GM12878 (cell line): ENCODE results near the gene TESMIN. TPM values are rescaled to one million over a fixed set of nuclear protein-coding genes. Genes with fewer than 3 reads are reported as not detected.

Source experiments
- ATAC-seq: fragments of 200-7000 bp; cut with Tn5 transposase; 3 replicates; pipeline ENCODE4 v1.9.1; 2020; ENCODE audit warnings: mild to moderate bottlenecking, moderate library complexity
- BruUV-seq: library from RNA; stranded (reverse); fragments of 400-500 nt; replicated peaks from 2 replicates; lab custom pipeline; 2021; lab: Mats Ljungman, UMichigan
- CTCF ChIA-PET: fragments of 300-600 bp; sonication (Branson Sonifier 250); formaldehyde crosslinking; extraction: SDS; loops from one replicate; lab custom pipeline; 2021; ENCODE audit warnings: inconsistent platforms; lab: Yijun Ruan, JAX
- POLR2A ChIA-PET: fragments of 350-600 bp; formaldehyde crosslinking; extraction: SDS; loops from one replicate; lab custom pipeline; 2021; ENCODE audit warnings: inconsistent platforms; lab: Charles Lee
- RAD21 ChIA-PET: fragments of 300-600 bp; sonication (Branson Sonifier 250); formaldehyde crosslinking; loops from one replicate; lab custom pipeline; 2023; ENCODE audit warnings: antibody characterized with exemption; ENCODE audit not compliant: unreplicated experiment; lab: Charles Lee
- SMC1A ChIA-PET: fragments of 300-600 bp; sonication (Branson Sonifier 250); formaldehyde crosslinking; loops from one replicate; lab custom pipeline; 2023; ENCODE audit not compliant: unreplicated experiment, uncharacterized antibody; lab: Charles Lee
- DNase-seq: peaks from one replicate; pipeline ENCODE4 v3.0.0-alpha.2; 2011; ENCODE audit warnings: low read depth, low spot score
- FAIRE-seq: peaks from 3 replicates; lab custom pipeline; 2011; peaks lifted over from hg19 to GRCh38; lab: Jason Lieb, UNC
- H2AFZ ChIP-seq: 2 replicates; pipeline ENCODE4 v1.6.0; 2011; ENCODE audit warnings: low read depth, low read length, control low read depth; ENCODE audit not compliant: control insufficient read depth
- H3K27ac ChIP-seq: 2 replicates; pipeline ENCODE4 v1.5.1; 2011; ENCODE audit warnings: control low read depth; ENCODE audit not compliant: control insufficient read depth, insufficient read depth
- H3K27me3 ChIP-seq, 2 experiments: replicated peaks in 1 of 2; 2 replicates each; pipeline versions ENCODE4 v1.6.0 to v1.6.1; 2011; ENCODE audit warnings: low read length in 1 of 2; ENCODE audit not compliant: control insufficient read depth in 2 of 2, insufficient read depth in 2 of 2
- H3K36me3 ChIP-seq, 2 experiments: 2 replicates each; pipeline ENCODE4 v1.5.1; 2011; ENCODE audit warnings: low read length in 1 of 2; ENCODE audit not compliant: control insufficient read depth in 2 of 2, insufficient read depth in 2 of 2
- H3K4me1 ChIP-seq: 2 replicates; pipeline ENCODE4 v1.6.1; 2011; ENCODE audit warnings: mild to moderate bottlenecking, low read length, moderate library complexity, mixed read lengths; ENCODE audit not compliant: control insufficient read depth, insufficient read depth
- H3K4me2 ChIP-seq: 2 replicates; pipeline ENCODE4 v1.6.0; 2011; ENCODE audit warnings: control low read depth; ENCODE audit not compliant: control insufficient read depth, insufficient read depth
- H3K4me3 ChIP-seq: fragments of 200-600 bp; sonication (generic); 2 replicates; pipeline ENCODE4 v1.5.1; 2016
- H3K79me2 ChIP-seq: 2 replicates; pipeline ENCODE4 v1.6.0; 2011; ENCODE audit warnings: low read length; ENCODE audit not compliant: control insufficient read depth, insufficient read depth
- H3K9ac ChIP-seq: 2 replicates; pipeline ENCODE4 v1.8.0; 2011; ENCODE audit warnings: low read length, control low read depth, mixed read lengths; ENCODE audit not compliant: control insufficient read depth, insufficient read depth
- H3K9me3 ChIP-seq: replicated peaks from 3 replicates; pipeline ENCODE4 v1.5.1; 2011; ENCODE audit warnings: mild to moderate bottlenecking, low read length; ENCODE audit not compliant: control insufficient read depth, insufficient read depth
- H4K20me1 ChIP-seq: 2 replicates; pipeline ENCODE4 v1.6.0; 2011; ENCODE audit not compliant: control insufficient read depth, insufficient read depth
- CTCF ChIP-seq, 3 experiments: IDR thresholded peaks in 2 of 3; conservative IDR thresholded peaks in 1 of 3; 2 replicates each; pipeline ENCODE4 v1.5.1; 2011; ENCODE audit warnings: low read depth in 3 of 3, low read length in 3 of 3, mild to moderate bottlenecking in 3 of 3, control low read depth in 2 of 3, moderate library complexity in 2 of 3, inconsistent platforms in 1 of 3, mixed read lengths in 1 of 3; ENCODE audit not compliant: control insufficient read depth in 2 of 3, insufficient read depth in 1 of 3; ENCODE audit errors: extremely low read depth in 1 of 3
- RAD21 ChIP-seq: IDR thresholded peaks from 2 replicates; pipeline ENCODE4 v1.6.1; 2011; ENCODE audit warnings: mild to moderate bottlenecking, low read depth, low read length, moderate library complexity; ENCODE audit not compliant: insufficient read depth
- REST ChIP-seq: IDR thresholded peaks from 2 replicates; pipeline ENCODE4 v1.6.1; 2012; ENCODE audit warnings: mild to moderate bottlenecking, low read depth, low read length
- WGBS: methylation state at CpG from one replicate; pipeline ENCODE4 v1.1.6; 2016; ENCODE audit warnings: low lambda C conversion rate; ENCODE audit not compliant: insufficient replicate concordance, insufficient coverage; ENCODE audit errors: missing lambda C conversion rate; 5-methylcytosine and 5-hydroxymethylcytosine counted together
- in situ Hi-C: fragments of 300-500 bp; cut with MboI; formaldehyde crosslinking; loops from 9 replicates; pipeline ENCODE4 v1.14.3; 2018; ENCODE audit warnings: mixed read lengths
- intact Hi-C: fragments of 100-400 bp; cut with micrococcal nuclease; formaldehyde crosslinking; loops from one replicate; pipeline ENCODE4 v1.14.2; 2022; ENCODE audit not compliant: unreplicated experiment
- polyA plus RNA-seq, 11 experiments: library from polyadenylated mRNA; depleted of rRNA in 4 of 11; unstranded in 6 of 11; stranded (reverse) in 5 of 11; fragments of >200 nt; fragmentation: Nextera tagmentation in 4 of 11; fragmentation: Illumina TruSeq in 1 of 11; extraction: Ambion mirVana in 4 of 11; extraction: Trizol in 1 of 11; gene quantifications; 1 replicate in 1 of 11; 2 replicates in 10 of 11; pipeline versions ENCODE4 v1.2.1 to v1.2.3, GENCODE V29; 2011 to 2016; ENCODE audit warnings: inconsistent platforms in 2 of 11, missing spikeins in 2 of 11, low read depth in 1 of 11
- total RNA-seq, 4 experiments: library from RNA; depleted of rRNA in 3 of 4; stranded (reverse); fragments of >200 nt in 3 of 4; fragmentation: Illumina TruSeq in 1 of 4; extraction: Trizol in 1 of 4; gene quantifications; 2 replicates each; pipeline versions ENCODE4 v1.2.1 to v1.2.3, GENCODE V29; 2013 to 2021

The TESMIN gene
- total and polyA plus RNA-seq, 10 of the 15 experiments (the other 5 are each of a cell fraction or from before 2014, with no cell fraction given), result 0.31 to 3.4 (median 1.2) TPM; not detected in 1

GRCh38 chr11:68763926-68764657 lies 12.8 kb upstream of the TESMIN start:
- SMC1A ChIA-PET, result no interaction called here
- H3K4me2 ChIP-seq, result no peak overlapping the region
- no peak; the same call in 2 of the 3 replicates for ATAC-seq
- no peak for FAIRE-seq
- POLR2A ChIA-PET, result no interaction called here
- no peak for DNase-seq
- peaks cover 5% of the 10 kb centered on the region; the same call in 1 of the 2 replicates for H3K4me1 ChIP-seq
- no peak overlapping the region for H3K9ac ChIP-seq
- H3K27ac ChIP-seq, result no peak overlapping the region
- in situ Hi-C loops (no loop called here), intact Hi-C loops (no loop called here)
- peaks cover 0 to 3% of the 10 kb centered on the region in 2 experiments; a peak in 2 of 4 replicates for H3K36me3 ChIP-seq
- 97% methylated on average over 13 of the region's 14 CpGs for WGBS
- no peaks in the 10 kb centered on the region for H4K20me1 ChIP-seq
- RAD21 ChIA-PET, result no interaction called here
- CTCF ChIA-PET, result interaction anchor here (0.5 kb wide), 1 partner anchor 9 kb away, joined by 4 read pairs; no protein-coding TSS in a partner anchor
- no peaks in the 10 kb centered on the region for H3K9me3 ChIP-seq
- no peaks in the 10 kb centered on the region for H3K27me3 ChIP-seq
- H2AFZ ChIP-seq, result no peak overlapping the region
- BruUV-seq, result no TSS peak
- no peaks in the 10 kb centered on the region for H3K79me2 ChIP-seq
- TF ChIP-seq CTCF (IDR thresholded peaks at IDR 0.05 in 2 of 3, conservative IDR thresholded peaks at IDR 0.05 in 1 of 3; ENCODE audit: control insufficient read depth in 2 of 3, extremely low read depth in 1 of 3, insufficient read depth in 1 of 3, low read depth in 3 of 3, low read length in 3 of 3), result peak in 2 of 3 experiments; percentile 13 to 16; a peak in 1 of 6 replicates
- TF ChIP-seq REST, result no peak
- 0 out of 2 replicates have a peak, but pooled peaks have one; percentile 29 for TF ChIP-seq RAD21
- no peak overlapping the region for H3K4me3 ChIP-seq
